Ramos (cell line): Measurements from ENCODE around the gene GABRA5.

Experiments used
- in situ Hi-C: fragments of 300-500 bp; cut with MboI; formaldehyde crosslinking; loops from one replicate; pipeline ENCODE4 v1.14.3; 2022; ENCODE audit warnings: low sequenced_read_pairs; ENCODE audit not compliant: unreplicated experiment

GABRA5 gene

GRCh38 chr15:26899658-26900057 lies 32.8 kb downstream of the GABRA5 start:
- in situ Hi-C loops, result loop anchor here (10.0 kb wide), 1 partner anchor 115 kb away; no protein-coding TSS in a partner anchor

- in situ Hi-C loops, result no loop called here
Measured at GRCh38 chr15:26901041-26901440, 34.2 kb downstream of the GABRA5 start.

GRCh38 chr15:26910715-26911114 lies 43.9 kb downstream of the GABRA5 start:
- in situ Hi-C loops, result no loop called here

- in situ Hi-C loops, result no loop called here
Measured at GRCh38 chr15:26921433-26921832, 54.6 kb downstream of the GABRA5 start.

GRCh38 chr15:26926081-26926480 lies 59.2 kb downstream of the GABRA5 start:
- in situ Hi-C loops, result no loop called here

- in situ Hi-C loops, result no loop called here
Measured at GRCh38 chr15:26928051-26928450, 61.2 kb downstream of the GABRA5 start.

GRCh38 chr15:26929588-26929987 lies 62.7 kb downstream of the GABRA5 start:
- in situ Hi-C loops, result no loop called here

GRCh38 chr15:26934848-26935247 lies 68.0 kb downstream of the GABRA5 start:
- in situ Hi-C loops, result no loop called here

- in situ Hi-C loops, result no loop called here
Measured at GRCh38 chr15:26935322-26935721, 68.5 kb downstream of the GABRA5 start.

GRCh38 chr15:26936502-26936901 lies 69.6 kb downstream of the GABRA5 start:
- in situ Hi-C loops, result no loop called here

GRCh38 chr15:26937134-26937533 lies 70.3 kb downstream of the GABRA5 start:
- in situ Hi-C loops, result no loop called here

GRCh38 chr15:26939398-26939797 lies 72.5 kb downstream of the GABRA5 start:
- in situ Hi-C loops, result no loop called here

- in situ Hi-C loops, result no loop called here
Measured at GRCh38 chr15:26941489-26941888, 74.6 kb downstream of the GABRA5 start.

GRCh38 chr15:26943866-26944265 lies 77.0 kb downstream of the GABRA5 start:
- in situ Hi-C loops, result no loop called here

- in situ Hi-C loops, result no loop called here
Measured at GRCh38 chr15:26945046-26945445, 78.2 kb downstream of the GABRA5 start.

- in situ Hi-C loops, result no loop called here
Measured at GRCh38 chr15:26950001-26950400, 83.1 kb downstream of the GABRA5 start.

- in situ Hi-C loops, result no loop called here
Measured at GRCh38 chr15:26954403-26954802, 87.5 kb downstream of the GABRA5 start.

GRCh38 chr15:26967719-26968269 lies 100.9 kb downstream of the GABRA5 start:
- in situ Hi-C loops, result no loop called here

- in situ Hi-C loops, result no loop called here
Measured at GRCh38 chr15:26968806-26969205, 101.9 kb downstream of the GABRA5 start.

GRCh38 chr15:26970712-26971210 lies 103.9 kb downstream of the GABRA5 start, which contains the start of gene GABRG3:
Gene GABRG3, plus strand, starts transcription at chr15:26971181.
- in situ Hi-C loops, result no loop called here

GRCh38 chr15:26971271-26972018 lies 104.6 kb downstream of the GABRA5 start:
- in situ Hi-C loops, result no loop called here

GRCh38 chr15:26972636-26973035 lies 105.8 kb downstream of the GABRA5 start:
- in situ Hi-C loops, result no loop called here
